Measurements from ENCODE around the gene DLG2.

DLG2 gene

GRCh38 chr11:84036664-84037194 is 1590.4 kb downstream of the DLG2 start:
- TF ChIP-seq TAF1 (IDR thresholded peaks at IDR 0.05; ENCODE audit: low read depth) (no peak), RAD21 (IDR thresholded peaks at IDR 0.05; ENCODE audit: low read depth) (no peak), NFIC (IDR thresholded peaks at IDR 0.05) (no peak), REST (IDR thresholded peaks at IDR 0.05; ENCODE audit: low read depth) (no peak), ZBTB7A (IDR thresholded peaks at IDR 0.05; ENCODE audit: low read depth) (no peak), CEBPB (IDR thresholded peaks at IDR 0.05) (no peak)

DNA sequence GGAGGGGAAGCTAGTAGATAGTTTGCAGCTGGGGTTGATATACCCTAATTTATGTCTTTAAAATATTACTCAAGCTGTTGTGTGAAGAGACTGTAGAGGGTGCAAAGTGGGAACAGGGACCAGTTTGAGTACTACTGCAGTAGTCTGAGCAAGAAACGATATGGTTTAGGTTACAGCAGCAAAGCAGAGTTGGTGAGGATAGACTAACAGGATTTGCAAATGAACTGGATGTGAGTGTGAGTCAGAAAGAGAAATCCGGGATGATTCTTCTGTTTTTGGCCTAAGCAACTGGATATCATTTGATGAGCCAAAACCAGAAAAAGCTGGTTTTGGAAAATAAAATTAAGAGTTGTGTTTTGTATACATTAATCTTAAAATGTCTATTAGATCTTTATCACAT is 1591.5 kb downstream of the DLG2 start:
- no peak for TF ChIP-seq NFIC (IDR thresholded peaks at IDR 0.05)
- TF ChIP-seq RAD21 (IDR thresholded peaks at IDR 0.05; ENCODE audit: low read depth) = no peak
- no peak for TF ChIP-seq TAF1 (IDR thresholded peaks at IDR 0.05; ENCODE audit: low read depth)
- TF ChIP-seq ZBTB7A (IDR thresholded peaks at IDR 0.05; ENCODE audit: low read depth) = no peak
- TF ChIP-seq CEBPB (IDR thresholded peaks at IDR 0.05) = no peak
- no peak for TF ChIP-seq REST (IDR thresholded peaks at IDR 0.05; ENCODE audit: low read depth)
- no peak for TF ChIP-seq EP300 (IDR thresholded peaks at IDR 0.05; ENCODE audit: borderline replicate concordance)
- no peak for TF ChIP-seq USF1 (IDR thresholded peaks at IDR 0.05)
- TF ChIP-seq, protein P1, sequence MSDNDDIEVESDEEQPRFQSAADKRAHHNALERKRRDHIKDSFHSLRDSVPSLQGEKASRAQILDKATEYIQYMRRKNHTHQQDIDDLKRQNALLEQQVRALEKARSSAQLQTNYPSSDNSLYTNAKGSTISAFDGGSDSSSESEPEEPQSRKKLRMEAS (IDR thresholded peaks at IDR 0.05) = no peak
- no peak for TF ChIP-seq TCF12 (IDR thresholded peaks at IDR 0.05; ENCODE audit: low read depth)
- TF ChIP-seq EGR1 (IDR thresholded peaks at IDR 0.05) = no peak
- no peak for TF ChIP-seq CREB1 (IDR thresholded peaks at IDR 0.05; ENCODE audit: low read depth)
- TF ChIP-seq FOXM1 (IDR thresholded peaks at IDR 0.05; ENCODE audit: borderline replicate concordance, low read depth) = no peak
- TF ChIP-seq TEAD4 (IDR thresholded peaks at IDR 0.05) = no peak
- TF ChIP-seq YY1 (IDR thresholded peaks at IDR 0.05; ENCODE audit: low read depth) = no peak

DNA sequence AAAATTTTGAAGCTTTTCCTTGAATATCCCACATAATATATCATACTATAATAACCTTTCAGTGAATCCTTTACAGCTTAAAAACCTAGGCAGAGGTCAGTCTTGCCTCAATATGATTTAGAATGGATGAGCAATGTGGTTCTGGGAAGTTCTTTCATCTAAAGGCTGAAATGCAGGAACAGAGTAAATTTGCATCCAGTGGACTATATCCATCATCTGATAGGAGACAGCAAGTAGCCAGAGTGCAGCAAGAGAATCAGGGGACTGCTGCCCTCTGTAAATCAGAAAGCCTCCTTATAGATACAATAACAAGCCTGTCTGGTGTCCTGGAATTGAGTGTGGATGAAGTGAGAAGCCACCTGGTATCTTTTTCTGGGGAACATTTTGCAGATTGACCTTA is 1592.7 kb downstream of the DLG2 start:
- no peak for TF ChIP-seq ZBTB7A (IDR thresholded peaks at IDR 0.05; ENCODE audit: low read depth)
- TF ChIP-seq FOXM1 (IDR thresholded peaks at IDR 0.05; ENCODE audit: borderline replicate concordance, low read depth) = no peak
- TF ChIP-seq YY1 (IDR thresholded peaks at IDR 0.05; ENCODE audit: low read depth) = no peak
- no peak for TF ChIP-seq CREB1 (IDR thresholded peaks at IDR 0.05; ENCODE audit: low read depth)
- no peak for TF ChIP-seq EGR1 (IDR thresholded peaks at IDR 0.05)
- TF ChIP-seq, protein P1 (IDR thresholded peaks at IDR 0.05) = no peak
- TF ChIP-seq EP300 (IDR thresholded peaks at IDR 0.05; ENCODE audit: borderline replicate concordance) = no peak
- no peak for TF ChIP-seq REST (IDR thresholded peaks at IDR 0.05; ENCODE audit: low read depth)
- no peak for TF ChIP-seq TAF1 (IDR thresholded peaks at IDR 0.05; ENCODE audit: low read depth)
- no peak for TF ChIP-seq NFIC (IDR thresholded peaks at IDR 0.05)
- TF ChIP-seq USF1 (IDR thresholded peaks at IDR 0.05) = no peak
- no peak for TF ChIP-seq CEBPB (IDR thresholded peaks at IDR 0.05)
- no peak for TF ChIP-seq TEAD4 (IDR thresholded peaks at IDR 0.05)
- TF ChIP-seq RAD21 (IDR thresholded peaks at IDR 0.05; ENCODE audit: low read depth) = no peak
- TF ChIP-seq TCF12 (IDR thresholded peaks at IDR 0.05; ENCODE audit: low read depth) = no peak

DNA sequence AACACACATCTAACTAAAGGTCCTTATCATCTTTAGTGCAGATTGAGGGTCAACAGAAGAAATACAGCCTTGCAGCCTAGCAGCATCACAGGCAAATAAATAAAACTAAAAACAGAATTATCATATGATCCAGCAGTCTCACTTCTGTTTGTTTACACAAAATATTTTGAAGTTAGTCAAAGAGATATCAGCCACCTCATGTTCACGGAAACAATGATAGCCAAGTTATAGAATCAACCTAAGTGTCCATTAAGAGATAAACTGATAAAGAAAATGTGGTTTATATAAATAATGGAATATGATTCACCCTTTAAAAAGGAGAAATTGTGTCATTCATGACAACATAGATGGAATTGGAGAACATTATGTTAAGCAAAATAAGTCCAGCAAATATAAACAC is 1602.9 kb downstream of the DLG2 start:
- TF ChIP-seq TAF1 (IDR thresholded peaks at IDR 0.05; ENCODE audit: low read depth) (no peak), REST (IDR thresholded peaks at IDR 0.05; ENCODE audit: low read depth) (no peak), EP300 (IDR thresholded peaks at IDR 0.05; ENCODE audit: borderline replicate concordance) (no peak), USF1 (IDR thresholded peaks at IDR 0.05) (no peak), YY1 (IDR thresholded peaks at IDR 0.05; ENCODE audit: low read depth) (no peak), TEAD4 (IDR thresholded peaks at IDR 0.05) (no peak), NFIC (IDR thresholded peaks at IDR 0.05) (no peak), ZBTB7A (IDR thresholded peaks at IDR 0.05; ENCODE audit: low read depth) (no peak), FOXM1 (IDR thresholded peaks at IDR 0.05; ENCODE audit: borderline replicate concordance, low read depth) (no peak), CEBPB (IDR thresholded peaks at IDR 0.05) (no peak), TCF12 (IDR thresholded peaks at IDR 0.05; ENCODE audit: low read depth) (no peak), CREB1 (IDR thresholded peaks at IDR 0.05; ENCODE audit: low read depth) (no peak), RAD21 (IDR thresholded peaks at IDR 0.05; ENCODE audit: low read depth) (no peak), EGR1 (IDR thresholded peaks at IDR 0.05) (no peak)
- TF ChIP-seq, protein P1 (IDR thresholded peaks at IDR 0.05) = no peak
